T-helper 1 cell (primary cell): ENCODE data around the gene VWF.

ENCODE experiments used
- DNase-seq, 5 donors: peaks; one replicate each; pipeline ENCODE4 v3.0.0-alpha.2; 2012 to 2020

The VWF gene

DNA sequence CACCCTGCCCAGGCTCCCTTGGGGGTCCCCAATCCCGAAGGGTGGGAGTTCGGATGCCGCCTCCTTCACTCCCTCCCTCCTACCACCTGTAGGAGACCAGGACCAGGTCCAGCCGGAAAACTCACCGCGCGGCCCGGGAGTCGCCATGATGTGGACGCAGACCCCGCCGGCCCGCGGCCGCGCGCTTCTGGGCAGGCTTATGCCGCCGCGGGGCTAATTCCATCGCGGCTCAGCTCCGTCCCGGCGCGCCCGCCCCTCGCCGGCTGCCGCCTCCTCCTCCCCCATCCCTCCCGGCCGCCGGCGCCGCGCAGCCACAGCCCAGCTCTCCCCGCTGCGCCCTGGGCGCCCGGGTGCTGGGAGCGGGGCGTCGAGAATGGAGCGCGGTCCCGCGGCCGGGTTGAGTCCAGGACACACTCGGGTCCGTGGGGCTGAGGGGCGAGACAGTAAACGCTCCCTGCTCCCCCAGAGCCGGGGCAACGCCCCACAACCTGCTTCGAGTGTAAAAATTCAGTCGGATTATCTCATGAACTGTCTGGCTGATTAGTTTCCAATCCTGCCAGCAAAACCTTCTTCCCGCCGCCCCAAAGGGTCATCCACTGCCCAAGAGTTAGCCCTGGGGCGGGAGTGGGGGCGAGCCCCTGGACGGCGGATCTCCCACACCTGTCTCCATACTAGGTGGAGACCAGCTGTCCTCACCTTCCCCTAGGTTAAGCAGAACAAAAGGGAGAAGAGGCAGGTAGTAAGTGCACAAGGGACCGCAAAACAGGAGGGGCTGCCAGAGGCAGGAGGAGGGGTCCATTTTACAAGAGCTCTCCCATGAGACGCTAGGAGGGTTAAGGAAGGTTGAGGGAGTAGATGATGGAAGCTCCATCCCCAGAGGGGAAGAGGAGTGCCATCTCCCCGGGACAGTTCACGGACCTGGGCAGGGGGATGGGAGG, 179.1 kb downstream of the VWF start, which contains the start of gene ANO2:
Gene ANO2 (minus strand): TSS at position 189 of the 938 bp plus-strand sequence. CDS start 42 bp downstream, at position 147.
- DNase-seq: no peak

DNA sequence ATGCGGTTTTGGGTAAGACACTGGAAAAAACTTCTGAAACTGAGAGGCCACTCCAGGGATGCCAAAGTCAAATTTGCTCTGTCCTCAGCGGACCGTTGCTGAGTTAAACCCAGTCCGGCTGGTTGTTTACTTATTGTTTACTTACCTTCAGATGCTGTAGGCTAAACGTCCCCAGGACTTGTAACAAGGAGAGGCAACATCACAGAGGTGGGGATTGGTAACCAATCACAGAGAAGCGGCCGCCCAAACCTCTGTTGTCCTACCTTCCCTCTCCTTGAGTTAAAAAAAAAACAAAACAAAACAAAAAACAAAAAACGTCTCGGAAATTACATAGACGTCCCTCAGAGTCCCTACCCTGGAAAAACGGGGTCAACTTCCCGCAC, 179.8 kb downstream of the VWF start:
- DNase-seq: no peak

DNA sequence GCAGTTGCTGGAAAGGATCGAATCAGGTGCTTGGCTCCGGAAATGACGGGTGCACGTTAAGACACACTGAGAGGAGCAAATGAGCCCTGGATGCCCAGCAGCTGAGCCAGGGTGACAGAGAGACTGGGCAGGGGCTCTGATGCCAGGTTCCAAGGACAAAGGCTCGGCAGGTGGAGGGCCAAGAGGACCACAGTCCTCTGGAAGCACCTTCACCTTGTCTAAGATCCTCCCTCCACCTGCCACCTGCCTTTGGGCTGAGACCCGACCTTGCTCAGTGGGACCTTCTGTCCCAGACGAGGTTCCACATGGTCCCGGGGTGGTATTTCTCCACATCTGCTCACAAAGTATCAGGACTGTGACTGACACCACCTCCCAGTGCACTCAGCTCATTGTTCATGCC, 180.4 kb downstream of the VWF start:
- DNase-seq: no peak

DNA sequence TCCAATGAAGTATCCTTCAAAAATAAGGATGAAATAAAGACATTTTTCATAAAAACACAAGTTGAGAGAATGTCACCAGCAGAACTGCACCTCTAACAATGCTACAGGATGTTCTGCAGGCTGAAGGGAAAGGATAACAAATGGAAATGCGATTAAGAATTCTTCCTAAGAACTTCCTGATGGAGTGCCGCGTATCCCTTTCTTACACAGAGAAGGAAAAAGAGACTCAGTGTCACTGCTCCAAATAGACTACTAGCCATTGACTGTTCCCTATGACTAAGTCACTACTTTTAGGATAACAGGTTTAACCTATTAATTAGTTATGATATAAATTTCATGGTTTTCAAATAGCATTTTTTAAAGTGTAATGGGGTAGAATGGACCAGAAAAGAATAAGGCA, 182.6 kb downstream of the VWF start:
- no peak for DNase-seq

DNA sequence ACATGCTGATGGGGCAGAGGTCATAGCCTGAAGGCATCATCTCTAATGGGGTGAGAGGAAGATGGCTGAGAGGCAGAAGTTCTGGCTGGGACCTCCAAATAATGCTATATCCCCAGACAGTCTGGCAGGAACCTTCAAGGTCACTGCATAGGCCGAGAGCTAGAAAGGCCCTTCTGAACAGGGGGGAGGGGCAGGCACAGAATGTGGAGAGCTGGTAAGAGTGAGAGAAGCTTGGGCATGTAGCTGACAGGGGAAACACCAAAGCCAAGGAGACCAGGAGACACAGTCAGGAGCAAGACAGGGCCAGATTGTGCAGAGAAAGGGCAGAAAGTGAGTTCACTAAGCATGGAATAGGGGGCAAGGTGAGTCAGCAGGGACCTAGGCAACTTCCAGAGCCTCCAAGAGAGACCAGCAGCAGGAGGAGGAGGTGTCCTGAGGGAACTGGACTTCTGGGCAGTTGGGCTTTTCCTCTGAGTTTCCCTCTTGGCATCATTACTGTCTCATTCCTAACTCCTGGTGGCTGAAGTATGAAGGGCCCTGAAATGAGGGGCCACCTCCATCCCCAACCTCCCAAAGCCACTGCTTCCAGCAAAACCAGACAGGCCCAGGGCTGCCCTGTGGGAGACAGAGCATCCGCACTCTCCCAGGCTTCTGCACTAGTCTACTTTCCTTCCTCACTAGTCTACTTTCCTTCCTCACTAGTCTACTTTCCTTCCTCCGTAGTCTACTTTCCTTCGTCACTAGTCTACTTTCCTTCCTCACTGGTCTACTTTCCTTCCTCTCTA, 196.5 kb downstream of the VWF start:
- no peak for DNase-seq

DNA sequence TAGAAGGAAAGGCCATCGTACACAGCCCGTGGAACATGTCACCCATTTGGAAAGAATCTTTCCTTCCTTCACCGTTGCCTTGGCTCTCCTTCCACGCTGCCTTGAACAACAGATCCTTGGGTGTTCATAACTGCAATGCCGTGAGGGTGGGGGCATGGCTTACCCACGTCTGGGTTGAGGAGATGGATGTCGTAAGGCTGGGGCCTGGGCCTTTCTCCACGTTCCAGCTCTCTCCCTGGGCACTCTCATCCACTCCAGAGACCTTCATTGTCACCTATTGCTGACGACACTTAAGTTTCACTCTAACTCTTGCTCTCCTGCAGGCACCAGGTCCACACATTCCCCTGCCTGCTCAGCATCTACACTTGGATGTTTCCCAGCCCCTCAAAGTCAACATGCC, 198.8 kb downstream of the VWF start:
- DNase-seq: no peak

DNA sequence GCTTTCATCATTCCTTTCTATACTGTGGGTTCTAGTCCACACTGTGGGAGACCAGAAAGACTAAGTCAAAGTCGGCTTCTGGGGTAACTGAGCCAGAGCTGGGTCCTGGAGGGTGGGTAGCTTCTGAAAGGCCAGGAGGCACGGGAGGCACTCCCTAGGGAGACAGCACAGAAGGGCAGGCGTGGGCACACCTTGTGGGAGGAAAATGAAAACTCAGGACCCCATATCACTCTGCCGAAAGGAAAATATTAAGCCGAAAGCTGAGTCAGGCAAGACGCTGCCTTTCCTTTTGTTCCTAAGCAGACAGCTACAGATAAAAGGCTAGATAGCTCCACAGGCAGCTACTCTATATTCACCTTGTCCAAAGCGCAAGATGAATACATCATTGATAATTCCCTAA, 200.1 kb downstream of the VWF start:
- no peak for DNase-seq

DNA sequence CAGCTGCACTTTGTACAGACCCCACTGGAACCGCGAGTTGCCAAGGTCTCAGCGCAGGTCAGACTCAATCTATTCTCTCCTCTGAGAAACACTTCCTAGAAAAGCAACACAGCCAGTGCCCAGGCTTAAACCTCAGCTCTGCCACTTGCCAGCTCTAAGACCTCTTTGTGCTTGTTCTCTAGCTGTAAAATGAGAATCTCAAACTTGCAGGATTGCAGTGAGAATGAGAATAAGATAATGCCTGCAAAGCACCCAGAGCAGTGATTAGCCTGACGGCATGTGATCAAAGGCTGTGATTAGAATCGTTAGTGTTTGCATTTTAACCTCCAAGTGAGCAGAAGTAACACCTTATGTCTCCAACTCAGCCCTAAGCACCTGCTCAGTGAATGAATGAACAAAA, 200.7 kb downstream of the VWF start:
- no peak for DNase-seq

DNA sequence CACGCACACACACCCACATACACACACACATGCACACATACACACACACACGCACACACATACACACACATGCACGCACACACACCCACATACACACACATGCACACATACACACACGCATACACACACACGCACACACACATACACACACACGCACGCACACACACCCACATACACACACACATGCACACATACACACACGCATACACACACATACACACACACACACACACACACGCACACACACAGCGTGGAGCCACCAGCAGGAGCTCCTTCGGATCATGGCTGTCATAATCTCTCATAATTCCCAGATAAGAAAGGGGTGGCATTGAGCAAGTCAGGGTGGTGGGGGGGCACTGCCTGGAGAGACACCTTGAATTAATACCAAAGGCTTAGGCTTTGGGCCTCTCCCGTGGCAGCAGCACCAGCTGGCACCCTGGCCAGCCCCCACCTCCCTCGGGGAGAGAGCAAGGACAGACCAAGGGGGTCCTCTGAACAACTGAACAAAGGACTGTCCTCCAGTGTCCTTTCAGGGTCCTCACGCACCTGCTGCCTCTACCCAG, 201.3 kb downstream of the VWF start:
- DNase-seq: no peak

DNA sequence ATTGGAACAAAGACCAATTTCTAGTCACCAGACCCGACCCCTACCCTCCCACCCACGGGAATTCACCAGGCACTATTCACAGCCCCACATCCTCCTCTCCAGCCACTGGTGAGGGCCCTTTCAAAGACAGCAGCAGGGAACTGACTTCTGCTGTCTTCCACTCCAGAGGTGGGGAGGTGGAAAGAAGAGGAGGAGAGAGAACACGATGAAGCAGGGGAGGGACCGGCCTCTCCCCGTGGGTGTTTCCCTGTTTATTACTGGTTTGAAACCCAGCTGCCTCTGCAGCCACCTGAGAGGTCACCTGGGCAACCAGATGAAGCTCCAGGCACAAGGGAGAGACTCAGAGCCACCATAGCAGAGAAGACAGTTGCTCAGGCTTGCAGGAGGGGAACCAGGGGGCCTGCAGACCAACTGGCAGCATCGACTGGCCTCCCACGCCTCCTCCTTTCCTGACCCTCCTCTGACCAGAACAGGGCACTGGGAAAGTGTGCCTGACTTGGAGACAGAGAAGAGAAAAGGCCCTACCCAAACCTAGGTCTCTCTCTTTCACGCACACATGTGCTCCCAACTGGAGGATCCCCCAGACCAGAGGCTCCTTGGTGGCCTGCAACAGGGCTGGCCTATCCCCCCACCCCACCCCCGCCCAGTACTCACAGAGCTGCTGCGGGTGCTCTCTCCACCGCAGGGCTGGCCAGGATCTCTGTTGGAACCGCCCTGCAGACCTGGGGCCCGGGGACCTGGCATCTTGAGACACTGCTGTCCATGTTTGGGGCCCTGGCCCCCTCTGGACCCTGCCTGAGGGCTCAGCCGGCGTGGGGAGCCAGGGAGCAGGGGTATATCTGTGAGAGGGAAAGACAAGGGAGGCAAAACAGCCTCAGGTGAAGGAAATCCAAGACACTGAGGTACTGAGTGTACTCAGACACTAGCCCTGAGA, 202.2 kb downstream of the VWF start:
- no peak for DNase-seq

DNA sequence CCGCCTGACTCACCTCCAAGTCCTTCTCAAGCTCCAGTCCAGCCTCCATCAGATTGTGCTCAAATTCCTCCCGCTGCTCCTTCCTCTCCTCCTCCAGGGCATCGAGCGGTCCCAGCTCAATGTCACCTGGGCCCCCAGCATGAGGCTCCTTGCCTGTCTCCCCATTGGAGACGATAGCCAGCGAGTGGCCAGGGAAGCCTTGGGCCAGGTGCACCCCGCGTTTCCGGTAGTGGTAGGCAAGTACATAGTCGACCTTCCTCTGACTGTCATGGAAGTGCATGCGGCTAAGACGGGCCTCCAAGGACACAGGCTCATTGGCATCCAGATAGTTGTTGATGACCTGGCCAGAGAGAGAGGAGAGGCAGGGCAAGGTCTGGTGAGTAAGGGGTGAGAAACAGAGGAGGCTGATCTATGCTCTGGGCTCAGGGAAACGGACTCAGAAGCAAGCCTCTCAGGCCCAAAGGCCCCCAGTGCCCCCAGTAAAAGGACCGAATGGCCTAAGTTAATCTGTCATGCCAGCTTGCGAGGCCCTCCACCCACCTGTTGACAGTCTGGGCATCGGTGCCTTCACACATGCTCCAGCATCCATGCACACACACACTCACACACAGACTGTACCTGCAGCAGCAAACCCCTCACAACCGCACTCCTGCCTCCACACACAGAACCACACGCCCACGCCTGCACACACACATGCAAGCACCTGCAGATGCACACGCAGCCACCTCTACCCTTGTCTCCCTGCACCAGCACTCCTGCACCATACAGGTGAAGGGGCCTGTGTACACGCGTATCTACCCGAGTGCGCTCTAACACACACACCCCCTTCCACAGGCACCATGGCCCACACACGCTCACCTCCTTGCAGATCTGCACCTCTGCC, 203.2 kb downstream of the VWF start:
- DNase-seq: no peak

DNA sequence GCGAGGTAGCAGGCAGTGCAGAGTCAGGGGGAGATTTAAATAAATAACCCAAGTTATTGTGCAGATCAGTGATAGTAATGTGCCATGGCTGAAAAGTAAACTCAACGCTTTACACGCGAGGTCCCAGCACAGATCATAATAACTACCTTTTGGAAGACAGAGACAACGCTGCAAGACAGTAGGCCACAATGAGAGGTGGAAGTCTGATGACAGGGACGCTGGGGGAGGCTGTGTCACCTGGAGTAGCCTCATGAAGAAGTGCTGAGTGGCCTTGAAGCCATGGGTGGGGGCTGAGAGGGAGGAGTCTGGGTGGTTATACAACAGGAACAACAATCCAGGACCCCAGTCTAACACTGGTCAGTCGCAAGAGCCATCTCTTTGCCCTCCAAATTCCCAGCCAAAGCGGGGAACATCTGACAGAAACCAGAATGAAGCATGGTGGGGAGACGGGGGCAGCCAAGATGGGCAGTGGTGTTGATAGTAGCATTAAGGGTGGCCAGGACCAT, 207.6 kb downstream of the VWF start:
- no peak for DNase-seq

DNA sequence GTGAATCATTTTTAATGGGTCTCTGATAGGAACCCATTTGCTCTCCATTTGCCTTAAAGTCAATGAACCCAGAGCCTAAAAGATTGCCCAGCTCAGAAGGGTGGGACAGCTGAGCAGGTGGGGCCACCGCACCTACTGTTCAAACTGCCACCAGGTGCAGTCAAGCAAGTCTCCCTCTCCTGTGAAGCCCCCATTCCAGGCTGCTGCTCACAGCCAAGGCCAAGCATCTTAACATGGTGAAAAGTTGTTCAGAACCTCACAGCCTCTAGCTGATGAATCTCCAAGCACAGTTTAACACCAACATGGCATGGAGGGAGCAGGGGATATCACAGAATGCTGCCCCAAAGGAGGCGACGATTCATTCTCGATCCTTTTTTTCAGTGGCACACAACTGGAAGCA, 209.0 kb downstream of the VWF start:
- DNase-seq: no peak

DNA sequence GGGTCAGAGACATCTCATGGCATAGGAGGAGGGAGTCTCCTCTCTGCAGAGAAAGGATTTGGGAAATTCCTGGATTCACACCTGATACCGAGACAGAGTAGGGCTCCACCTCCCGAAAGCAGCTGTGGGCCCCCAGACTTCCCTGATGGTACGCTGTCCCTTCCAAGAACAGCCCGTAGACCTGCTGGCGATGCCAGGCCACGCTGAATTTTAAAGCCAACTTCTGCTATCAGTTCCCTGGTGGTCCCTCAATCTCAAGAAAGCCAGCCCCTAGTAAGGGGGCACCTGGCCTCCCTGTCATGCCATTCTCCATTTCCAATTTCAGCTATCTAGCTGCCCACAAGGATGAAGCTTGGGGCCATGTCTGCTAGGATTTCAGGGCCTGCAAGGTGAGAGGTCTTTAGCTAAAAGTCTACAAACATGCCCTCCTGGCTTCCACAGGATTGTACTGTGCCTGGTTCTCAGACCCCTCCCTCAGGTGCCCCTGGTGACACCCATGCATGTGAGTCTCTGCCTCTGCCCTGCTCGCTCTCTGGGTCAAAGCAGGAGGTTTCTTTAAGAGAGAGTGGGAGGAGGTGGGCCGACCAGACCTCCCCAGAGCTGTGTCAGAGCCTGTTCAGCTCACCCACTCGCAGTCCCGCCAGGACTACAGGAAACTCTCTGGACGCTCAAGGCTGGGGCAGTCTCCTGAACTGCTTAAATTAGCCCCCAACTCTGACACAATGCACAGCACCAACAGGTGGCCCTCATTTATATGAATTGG, 209.9 kb downstream of the VWF start:
- no peak for DNase-seq

DNA sequence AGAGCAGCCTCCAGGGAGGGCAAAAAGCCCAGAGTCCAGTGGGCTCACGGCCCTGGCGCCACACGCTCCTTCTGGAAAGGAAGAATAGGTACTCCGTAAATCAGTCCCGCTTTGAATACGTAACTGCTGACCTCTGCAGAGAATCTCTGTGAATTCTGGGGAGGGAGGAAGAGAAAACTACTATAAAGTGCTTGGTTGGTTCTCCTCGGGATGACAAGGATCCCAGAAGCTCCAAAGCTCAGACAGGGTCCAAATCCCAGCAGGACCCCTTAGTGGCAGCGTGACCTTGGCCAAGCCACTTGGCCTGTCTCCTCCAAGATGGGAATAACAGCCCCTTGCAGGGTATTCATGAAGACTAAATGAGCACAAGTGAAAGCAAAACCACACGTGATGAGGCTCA, 211.1 kb downstream of the VWF start:
- no peak for DNase-seq

DNA sequence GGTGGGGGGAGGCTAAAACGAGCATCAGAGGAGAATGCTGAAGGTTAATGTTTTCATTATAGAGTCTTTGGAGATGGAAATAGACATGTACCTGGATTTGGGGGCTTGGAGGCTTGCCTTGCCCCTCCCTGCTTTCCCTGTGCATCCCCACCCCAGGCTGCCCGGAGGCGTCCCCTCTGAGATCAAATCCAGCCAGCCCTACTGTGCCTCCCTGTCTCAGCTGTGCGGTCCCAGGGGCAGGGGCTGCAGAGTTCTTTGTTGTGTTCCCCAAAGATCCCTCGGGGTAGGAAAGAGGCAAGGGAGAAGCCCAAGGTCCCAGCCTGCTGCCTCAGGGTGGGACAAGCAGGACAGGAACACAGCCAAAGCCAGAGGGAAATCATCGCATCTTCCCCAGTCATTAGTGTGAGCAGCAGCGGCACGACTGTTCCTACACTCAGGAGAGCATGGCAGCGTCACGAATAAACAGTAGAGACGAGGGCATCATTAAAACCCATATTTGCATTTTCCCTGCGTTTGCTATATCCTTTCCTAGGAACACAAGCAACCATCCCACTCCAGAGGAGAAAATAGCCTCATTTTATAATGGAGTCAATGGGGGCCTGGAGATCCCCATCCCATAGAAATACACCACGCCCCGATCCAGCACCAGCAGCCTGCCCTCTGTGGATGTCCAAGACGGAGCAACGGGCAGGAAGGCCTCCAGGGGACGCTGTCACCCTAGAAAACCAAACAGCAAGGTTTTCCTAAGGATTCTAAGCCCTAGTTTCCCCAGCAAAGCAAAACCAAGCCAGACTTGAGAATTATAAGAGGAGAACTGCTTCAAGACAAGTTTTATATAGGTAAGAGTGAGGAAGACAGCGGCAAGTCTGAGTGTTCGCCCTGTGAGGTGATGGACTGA, 211.8 kb downstream of the VWF start:
- no peak for DNase-seq

DNA sequence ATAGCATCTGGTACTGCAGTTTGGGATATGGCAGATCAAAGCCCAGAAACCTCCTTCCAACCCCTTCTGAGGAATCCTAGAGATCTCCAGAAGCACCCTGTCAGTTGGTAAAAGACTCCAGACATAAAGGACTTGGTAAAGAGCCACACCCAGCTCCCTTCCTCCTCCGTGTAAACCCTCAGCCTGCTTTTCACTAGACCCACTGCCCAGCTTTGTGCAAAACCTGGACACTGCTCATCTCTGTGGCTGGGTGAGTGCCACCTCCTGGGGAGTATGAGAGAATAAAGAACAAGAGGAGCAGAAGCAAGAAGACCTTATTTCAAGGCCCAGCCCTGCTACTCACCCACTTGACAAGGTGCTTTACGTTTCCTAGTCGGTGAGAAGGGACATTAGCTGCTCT, 212.5 kb downstream of the VWF start:
- no peak for DNase-seq

DNA sequence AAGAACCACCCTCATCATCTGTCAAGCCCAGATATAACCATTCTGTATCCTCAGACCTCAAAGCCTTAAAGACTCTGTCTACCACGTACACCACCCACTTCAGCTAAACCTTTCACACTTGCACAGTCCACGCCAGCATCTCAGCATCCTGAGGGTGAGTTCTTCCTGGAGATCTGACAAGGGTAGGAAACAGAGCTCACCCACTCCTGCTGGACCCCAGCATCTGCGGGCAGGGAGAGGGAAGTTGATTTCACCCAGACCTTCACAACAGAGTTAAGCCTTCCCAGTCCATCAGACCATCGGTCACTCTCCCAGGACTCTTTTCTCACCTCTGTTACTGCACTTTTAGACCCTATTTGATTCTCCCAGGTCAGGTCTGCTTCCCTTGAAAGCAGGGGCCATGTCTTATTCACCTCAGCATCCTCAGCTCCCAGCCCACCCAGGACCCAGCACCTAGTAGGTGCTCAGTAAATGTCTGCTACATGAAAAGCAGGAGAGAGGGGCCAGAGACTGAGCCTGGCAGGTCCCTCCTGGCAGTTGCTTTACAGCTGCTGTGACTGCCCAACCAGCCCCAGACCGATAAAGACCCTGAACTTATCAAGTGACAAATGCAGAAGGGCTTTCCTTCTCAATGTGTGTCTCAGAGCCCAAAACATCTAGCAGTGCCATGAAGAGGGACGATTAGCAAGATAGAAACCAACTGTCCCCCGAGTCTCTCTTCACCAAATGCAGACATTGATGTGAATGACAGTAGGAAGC, 213.5 kb downstream of the VWF start:
- DNase-seq: no peak

DNA sequence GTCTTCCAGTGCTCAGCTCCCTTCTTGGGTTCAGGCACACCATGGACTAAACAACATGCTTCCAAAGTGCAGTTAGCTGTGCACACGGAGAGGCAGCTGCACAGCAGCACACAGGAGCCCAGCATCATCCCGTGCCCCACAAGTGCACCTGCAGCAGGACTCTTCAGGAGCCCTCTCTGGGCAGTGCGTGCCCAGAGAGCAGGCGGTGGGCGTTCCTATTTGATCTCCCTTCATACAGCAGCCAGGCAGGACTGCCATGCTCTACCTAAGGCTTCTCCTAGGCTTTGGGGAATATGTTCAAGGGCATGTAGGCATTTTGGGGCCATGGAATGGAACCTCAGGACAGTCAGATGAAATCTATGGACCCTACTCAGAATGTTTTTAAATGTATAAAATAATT, 214.9 kb downstream of the VWF start:
- DNase-seq: no peak
